ENCODE data around the gene CYB5A. TPM values are rescaled to one million over a fixed set of nuclear protein-coding genes. Genes with fewer than 3 reads are reported as not detected.

The CYB5A gene
- total RNA-seq, 1 donor: 3.8 TPM

DNA sequence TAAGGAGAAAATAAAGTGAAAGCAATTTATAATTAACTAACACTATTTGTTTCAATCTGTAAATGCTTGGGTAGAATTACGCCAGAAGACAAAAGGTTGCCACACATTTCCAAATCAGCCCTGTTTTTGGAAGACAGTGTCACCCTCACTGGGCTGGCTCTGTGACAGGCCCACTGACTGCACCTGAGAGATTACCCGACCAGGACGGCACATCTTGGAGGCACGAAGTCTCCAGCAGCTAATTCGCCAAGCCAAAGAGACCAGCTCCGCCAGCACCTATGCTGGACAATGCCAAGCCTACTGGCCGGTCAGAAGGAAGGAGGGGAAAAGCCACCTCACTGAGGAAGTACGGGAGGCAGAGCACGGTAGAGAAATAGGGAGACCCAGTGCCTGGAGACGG is 61.9 kb downstream of the CYB5A start:
- Histone ChIP-seq H3K27me3 (ENCODE audit: insufficient read depth, low read length) (no peaks in the 10 kb centered on the region), H3K4me1 (ENCODE audit: insufficient read depth, low read length) (no peaks in the 10 kb centered on the region), H3K9me3 (ENCODE audit: low read depth, low read length) (no peaks in the 10 kb centered on the region), H3K4me3 (ENCODE audit: low read length) (no peak overlapping the region)

DNA sequence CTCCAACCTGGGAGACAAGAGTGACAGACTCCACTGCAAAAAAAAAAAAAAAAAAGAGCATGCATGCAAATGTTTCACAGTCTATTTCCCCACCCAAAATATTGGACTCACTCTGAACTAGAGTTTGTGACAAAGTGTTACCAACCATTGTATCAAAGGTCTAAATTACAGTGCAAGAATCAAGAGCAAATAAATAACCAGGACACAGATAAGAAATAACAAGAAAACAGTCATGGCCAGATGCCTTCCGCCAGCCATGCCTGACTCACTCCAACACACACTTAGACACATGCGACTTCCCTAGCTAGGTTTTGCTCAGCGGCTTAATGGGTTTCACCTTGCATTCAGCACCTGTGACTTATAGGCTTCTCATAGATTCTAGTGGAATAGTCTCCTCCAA is 62.8 kb downstream of the CYB5A start:
- Histone ChIP-seq H3K4me1 (ENCODE audit: insufficient read depth, low read length) (no peaks in the 10 kb centered on the region), H3K27me3 (ENCODE audit: insufficient read depth, low read length) (no peaks in the 10 kb centered on the region), H3K4me3 (ENCODE audit: low read length) (no peak overlapping the region), H3K9me3 (ENCODE audit: low read depth, low read length) (no peaks in the 10 kb centered on the region)

- Histone ChIP-seq H3K27me3 (ENCODE audit: insufficient read depth, low read length) (no peaks in the 10 kb centered on the region), H3K4me3 (ENCODE audit: low read length) (no peak overlapping the region), H3K9me3 (ENCODE audit: low read depth, low read length) (no peaks in the 10 kb centered on the region), H3K4me1 (ENCODE audit: insufficient read depth, low read length) (no peaks in the 10 kb centered on the region)
These were observed 63.5 kb downstream of the CYB5A start for GRCh38 chr18:74228312-74228711.

- Histone ChIP-seq H3K9me3 (ENCODE audit: low read depth, low read length) (no peaks in the 10 kb centered on the region), H3K4me3 (ENCODE audit: low read length) (no peak overlapping the region), H3K4me1 (ENCODE audit: insufficient read depth, low read length) (no peaks in the 10 kb centered on the region), H3K27me3 (ENCODE audit: insufficient read depth, low read length) (no peaks in the 10 kb centered on the region)
These were observed 65.1 kb downstream of the CYB5A start for GRCh38 chr18:74226666-74227065.

DNA sequence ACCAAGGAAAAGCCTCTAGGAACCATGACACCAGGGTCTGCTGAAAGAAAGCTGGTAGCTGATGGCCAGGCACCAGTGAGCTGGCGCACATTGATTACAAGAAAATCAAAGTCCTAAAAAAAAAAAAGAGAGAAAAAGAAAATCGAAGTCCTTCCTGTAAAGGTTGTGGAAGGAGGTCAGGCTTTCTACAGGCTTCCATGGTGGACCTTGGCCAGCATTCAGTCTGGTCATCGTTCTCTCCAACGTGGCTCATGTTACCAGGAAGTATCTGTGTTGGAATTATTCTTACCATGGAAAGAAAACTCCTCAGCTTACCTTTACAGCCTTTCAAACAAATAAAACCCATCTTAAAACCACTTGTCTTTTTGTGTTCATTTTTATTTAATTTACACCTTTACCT is 65.6 kb downstream of the CYB5A start:
- Histone ChIP-seq H3K9me3 (ENCODE audit: low read depth, low read length) (no peaks in the 10 kb centered on the region), H3K27me3 (ENCODE audit: insufficient read depth, low read length) (no peaks in the 10 kb centered on the region), H3K4me3 (ENCODE audit: low read length) (no peak overlapping the region), H3K4me1 (ENCODE audit: insufficient read depth, low read length) (no peaks in the 10 kb centered on the region)

DNA sequence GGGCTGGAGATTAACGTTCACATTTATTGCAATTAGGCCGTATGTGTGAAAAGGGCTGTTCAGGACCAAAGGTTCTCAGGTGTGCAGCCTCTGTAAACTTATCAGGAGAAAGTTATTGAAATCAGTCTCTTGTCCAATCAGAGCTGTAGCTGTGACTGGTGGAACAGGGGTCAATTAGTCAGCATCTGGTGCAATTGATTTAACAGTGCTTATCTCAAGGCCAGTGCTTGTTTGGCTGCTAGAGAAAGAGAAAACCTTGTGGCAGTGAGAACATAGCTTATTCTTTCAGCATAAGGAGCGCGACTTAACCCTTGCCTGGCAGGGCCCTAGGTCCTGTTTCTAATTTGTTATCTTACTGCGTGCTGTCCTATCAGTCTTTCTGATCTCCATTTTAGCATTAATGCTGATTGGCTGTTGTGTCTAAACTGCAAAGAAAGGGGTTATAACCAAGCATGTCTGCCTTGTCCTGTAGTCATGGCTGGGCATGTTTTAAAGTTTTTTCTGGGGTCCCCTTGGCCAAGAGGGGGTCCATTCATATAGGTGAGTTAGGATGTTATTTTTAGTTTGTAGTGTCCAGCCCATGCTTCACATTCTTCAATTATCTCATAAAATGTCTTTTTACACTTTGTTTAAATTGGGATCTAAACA is 66.4 kb downstream of the CYB5A start:
- no peaks in the 10 kb centered on the region for H3K9me3 ChIP-seq (ENCODE audit: low read depth, low read length)
- H3K27me3 ChIP-seq (ENCODE audit: insufficient read depth, low read length): no peaks in the 10 kb centered on the region
- H3K4me3 ChIP-seq (ENCODE audit: low read length): no peak overlapping the region
- no peaks in the 10 kb centered on the region for H3K4me1 ChIP-seq (ENCODE audit: insufficient read depth, low read length)

GRCh38 chr18:74222710-74223494 is 68.9 kb downstream of the CYB5A start:
- H3K9me3 ChIP-seq (ENCODE audit: low read depth, low read length): no peaks in the 10 kb centered on the region
- no peaks in the 10 kb centered on the region for H3K27me3 ChIP-seq (ENCODE audit: insufficient read depth, low read length)
- no peaks in the 10 kb centered on the region for H3K4me1 ChIP-seq (ENCODE audit: insufficient read depth, low read length)
- no peak overlapping the region for H3K4me3 ChIP-seq (ENCODE audit: low read length)

GRCh38 chr18:74221081-74221480 is 70.7 kb downstream of the CYB5A start:
- H3K9me3 ChIP-seq (ENCODE audit: low read depth, low read length): no peaks in the 10 kb centered on the region
- H3K27me3 ChIP-seq (ENCODE audit: insufficient read depth, low read length): no peaks in the 10 kb centered on the region
- H3K4me1 ChIP-seq (ENCODE audit: insufficient read depth, low read length): no peaks in the 10 kb centered on the region
- no peak overlapping the region for H3K4me3 ChIP-seq (ENCODE audit: low read length)

DNA sequence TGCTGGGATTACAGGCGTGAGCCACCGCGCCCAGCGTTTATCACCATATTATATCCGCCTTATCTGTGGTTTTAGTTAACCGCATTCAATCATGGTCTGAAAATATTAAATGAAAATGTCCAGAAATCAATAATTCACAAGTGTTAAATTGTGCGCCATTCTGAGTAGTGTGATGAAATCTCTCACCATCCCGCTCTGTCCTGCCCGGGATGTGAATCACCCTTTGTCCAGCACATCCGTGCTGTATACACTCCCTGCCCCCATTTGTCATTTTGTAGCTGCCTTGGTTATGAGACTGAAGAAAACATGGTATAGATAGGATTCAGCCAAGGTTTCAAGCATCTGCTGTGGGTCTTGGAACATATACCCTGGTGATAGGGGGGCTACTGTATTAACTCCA is 72.7 kb downstream of the CYB5A start:
- Histone ChIP-seq H3K27me3 (ENCODE audit: insufficient read depth, low read length) (no peaks in the 10 kb centered on the region), H3K4me3 (ENCODE audit: low read length) (no peak overlapping the region), H3K4me1 (ENCODE audit: insufficient read depth, low read length) (no peaks in the 10 kb centered on the region)

GRCh38 chr18:74217476-74218143 is 74.2 kb downstream of the CYB5A start:
- Histone ChIP-seq H3K27me3 (ENCODE audit: insufficient read depth, low read length) (no peaks in the 10 kb centered on the region), H3K4me3 (ENCODE audit: low read length) (no peak overlapping the region), H3K4me1 (ENCODE audit: insufficient read depth, low read length) (no peaks in the 10 kb centered on the region), H3K9me3 (ENCODE audit: low read depth, low read length) (no peaks in the 10 kb centered on the region)

More for the DNA sequence above, 72.7 kb downstream of the CYB5A start:
- H3K9me3 ChIP-seq (ENCODE audit: low read depth, low read length): no peaks in the 10 kb centered on the region

GRCh38 chr18:74216661-74217110 is 75.1 kb downstream of the CYB5A start:
- Histone ChIP-seq H3K27me3 (ENCODE audit: insufficient read depth, low read length) (no peaks in the 10 kb centered on the region), H3K4me3 (ENCODE audit: low read length) (no peak overlapping the region), H3K9me3 (ENCODE audit: low read depth, low read length) (no peaks in the 10 kb centered on the region), H3K4me1 (ENCODE audit: insufficient read depth, low read length) (no peaks in the 10 kb centered on the region)

DNA sequence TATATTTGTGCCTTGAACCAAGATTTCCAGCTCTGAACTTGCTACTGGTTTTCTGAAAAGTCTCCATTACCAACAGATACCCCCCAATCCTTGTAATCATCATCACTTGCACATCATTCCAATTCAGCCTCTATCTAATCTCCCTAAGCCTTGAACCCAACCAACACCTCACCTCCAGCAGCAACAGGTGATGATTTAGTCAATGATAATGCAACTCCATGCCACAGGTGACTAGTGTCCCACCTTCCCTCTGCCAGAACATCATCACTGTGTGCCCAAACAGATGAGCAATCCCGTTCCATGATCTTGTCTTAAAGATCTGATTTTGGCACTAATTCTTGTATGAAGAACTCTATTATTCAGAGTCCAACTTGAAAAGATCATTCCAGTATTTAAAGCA is 75.9 kb downstream of the CYB5A start:
- Histone ChIP-seq H3K4me1 (ENCODE audit: insufficient read depth, low read length) (no peaks in the 10 kb centered on the region), H3K9me3 (ENCODE audit: low read depth, low read length) (no peaks in the 10 kb centered on the region), H3K27me3 (ENCODE audit: insufficient read depth, low read length) (no peaks in the 10 kb centered on the region), H3K4me3 (ENCODE audit: low read length) (no peak overlapping the region)

DNA sequence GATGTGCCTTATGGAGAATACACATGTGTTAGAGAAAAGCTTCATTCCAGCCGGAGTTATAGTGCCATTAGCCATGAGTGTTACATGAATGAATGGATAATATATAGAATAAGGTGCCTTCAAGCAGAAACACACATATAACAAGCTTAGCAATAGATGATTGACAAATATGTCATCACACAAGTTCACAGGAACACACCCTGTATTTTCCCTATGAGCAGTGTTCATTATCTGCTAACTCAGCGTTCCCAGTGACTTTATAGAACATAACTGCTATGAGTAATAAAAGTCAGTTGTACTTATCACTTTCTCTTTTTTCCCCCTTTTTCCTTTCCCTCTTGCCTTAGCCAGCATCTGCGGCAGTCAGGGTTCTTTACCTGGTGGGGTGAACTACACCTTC is 78.3 kb downstream of the CYB5A start:
- Histone ChIP-seq H3K9me3 (ENCODE audit: low read depth, low read length) (no peaks in the 10 kb centered on the region), H3K27me3 (ENCODE audit: insufficient read depth, low read length) (no peaks in the 10 kb centered on the region), H3K4me1 (ENCODE audit: insufficient read depth, low read length) (no peaks in the 10 kb centered on the region), H3K4me3 (ENCODE audit: low read length) (no peak overlapping the region)

- no peaks in the 10 kb centered on the region for H3K9me3 ChIP-seq (ENCODE audit: low read depth, low read length)
- no peak overlapping the region for H3K4me3 ChIP-seq (ENCODE audit: low read length)
- no peaks in the 10 kb centered on the region for H3K27me3 ChIP-seq (ENCODE audit: insufficient read depth, low read length)
- peaks cover 7% of the 10 kb centered on the region for H3K4me1 ChIP-seq (ENCODE audit: insufficient read depth, low read length)
These were observed 87.1 kb downstream of the CYB5A start for GRCh38 chr18:74204526-74205152.

DNA sequence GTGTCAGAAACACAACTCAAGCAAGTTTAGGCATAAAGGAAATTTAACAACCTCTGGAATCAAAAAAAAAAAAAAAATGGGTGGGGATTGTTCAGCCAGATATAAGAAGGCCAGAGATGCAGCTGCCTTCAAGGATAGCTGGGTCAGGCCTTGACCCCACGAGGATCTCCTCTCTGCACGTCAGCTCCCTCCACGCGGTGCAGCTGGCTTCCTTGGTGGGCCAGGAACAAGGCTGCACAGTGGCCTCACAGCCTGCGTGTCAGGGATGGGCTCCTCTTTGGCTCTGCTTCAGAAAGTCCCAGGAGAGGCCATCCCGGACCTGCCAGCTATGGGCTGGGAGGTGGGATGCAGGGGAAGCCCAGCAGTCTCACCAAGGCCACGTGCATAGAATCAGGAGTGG is 88.0 kb downstream of the CYB5A start:
- no peaks in the 10 kb centered on the region for H3K27me3 ChIP-seq (ENCODE audit: insufficient read depth, low read length)
- no peak overlapping the region for H3K4me3 ChIP-seq (ENCODE audit: low read length)
- no peaks in the 10 kb centered on the region for H3K9me3 ChIP-seq (ENCODE audit: low read depth, low read length)
- peaks cover 7% of the 10 kb centered on the region for H3K4me1 ChIP-seq (ENCODE audit: insufficient read depth, low read length)
